IMR-90 (cell line): ENCODE data around the gene DHDH. TPM values are rescaled to one million over a fixed set of nuclear protein-coding genes. Genes with fewer than 3 reads are reported as not detected.

Experiments used
- RFX5 ChIP-seq: IDR thresholded peaks from 2 replicates; pipeline ENCODE4 v1.8.0; 2012; ENCODE audit warnings: low read depth, mild to moderate bottlenecking, low read length, moderate library complexity
- polyA plus RNA-seq, 3 experiments: library from polyadenylated mRNA; depleted of rRNA; stranded (reverse); fragments of >200 nt; gene quantifications; 2 replicates each; pipeline ENCODE4 v1.2.3, GENCODE V29; 2012; ENCODE audit warnings: low replicate concordance in 1 of 3
- total RNA-seq: library from RNA; depleted of rRNA; stranded (reverse); fragments of >200 nt; gene quantifications from 2 replicates; pipeline ENCODE4 v1.2.3, GENCODE V29; 2012
- TF ChIP-seq, protein P1 (sequence below): fragments of 150-350 bp; IDR thresholded peaks from 2 replicates; pipeline ENCODE4 v1.6.1; 2016; ENCODE audit warnings: low read depth, mild to moderate bottlenecking, low read length, moderate library complexity, borderline replicate concordance

Gene DHDH
- total and polyA plus RNA-seq, 2 of the 4 experiments (the other 2 are of a cell fraction) = 0.36 to 0.53 TPM

DNA sequence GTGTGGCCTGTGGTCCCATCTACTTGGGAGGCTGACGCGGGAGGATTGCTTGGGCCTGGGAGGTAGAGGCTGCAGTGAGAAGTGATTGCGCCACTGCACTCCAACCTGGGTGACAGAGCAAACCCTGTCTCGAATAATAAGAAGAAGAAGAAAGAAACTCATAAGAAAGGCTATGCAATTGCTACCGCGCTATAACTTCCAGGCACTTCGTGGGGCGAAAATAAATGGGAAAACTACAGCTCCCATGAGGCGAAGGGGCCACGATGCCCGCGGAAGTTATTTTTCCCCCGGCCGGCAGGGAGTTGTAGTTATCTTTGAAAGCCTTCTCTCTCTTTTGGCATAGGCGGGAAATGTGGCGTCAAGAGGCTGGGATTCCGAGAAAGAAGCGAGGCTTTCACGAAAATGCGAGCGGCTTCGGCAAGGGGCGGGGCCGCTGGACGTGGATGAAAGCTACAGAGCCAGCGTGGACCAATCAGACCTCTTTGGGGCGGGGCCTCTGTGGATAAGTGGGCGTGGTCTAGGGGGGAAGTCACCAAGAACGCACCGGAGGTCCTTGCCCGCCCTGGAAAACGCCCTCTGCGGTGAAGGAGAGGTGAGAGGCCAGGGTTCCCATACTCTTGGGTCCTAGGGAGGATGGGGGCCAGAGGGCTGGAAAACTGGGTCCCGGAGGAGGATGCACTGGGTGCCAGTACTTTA is 33.6 kb upstream of the DHDH start, which contains the start of gene NUCB1 (continued):
- TF ChIP-seq, protein P1, sequence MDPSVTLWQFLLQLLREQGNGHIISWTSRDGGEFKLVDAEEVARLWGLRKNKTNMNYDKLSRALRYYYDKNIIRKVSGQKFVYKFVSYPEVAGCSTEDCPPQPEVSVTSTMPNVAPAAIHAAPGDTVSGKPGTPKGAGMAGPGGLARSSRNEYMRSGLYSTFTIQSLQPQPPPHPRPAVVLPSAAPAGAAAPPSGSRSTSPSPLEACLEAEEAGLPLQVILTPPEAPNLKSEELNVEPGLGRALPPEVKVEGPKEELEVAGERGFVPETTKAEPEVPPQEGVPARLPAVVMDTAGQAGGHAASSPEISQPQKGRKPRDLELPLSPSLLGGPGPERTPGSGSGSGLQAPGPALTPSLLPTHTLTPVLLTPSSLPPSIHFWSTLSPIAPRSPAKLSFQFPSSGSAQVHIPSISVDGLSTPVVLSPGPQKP = no peak
- no peak for TF ChIP-seq RFX5
